ENCODE data around the gene PER2. TPM values are rescaled to one million over a fixed set of nuclear protein-coding genes. Genes with fewer than 3 reads are reported as not detected.

The PER2 gene
- total RNA-seq, 2 experiments from 2014 or later, result 8.7 to 9.2 TPM

DNA sequence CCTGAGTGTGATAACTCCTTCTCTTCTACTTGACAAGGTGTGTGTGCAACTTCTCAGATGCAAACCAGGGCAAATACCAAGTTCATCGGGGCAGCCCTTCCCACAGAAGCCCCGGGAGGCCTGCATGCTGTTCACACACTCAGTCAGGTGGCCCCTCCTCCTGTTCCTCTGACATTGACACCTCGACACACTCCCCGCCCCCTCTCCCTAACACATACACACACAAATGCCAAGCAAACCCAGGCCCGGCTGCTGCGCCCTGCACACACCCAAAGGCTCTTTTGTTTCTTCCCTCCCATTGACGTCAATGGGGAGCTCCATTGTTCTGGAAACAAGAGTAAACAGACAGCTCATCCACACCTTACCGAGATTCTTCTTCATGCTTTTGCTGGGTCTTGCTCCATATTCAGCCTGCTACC, 1.7 kb upstream of the PER2 start:
- no peaks in the 10 kb centered on the region for H3K27me3 Mint-ChIP-seq

DNA sequence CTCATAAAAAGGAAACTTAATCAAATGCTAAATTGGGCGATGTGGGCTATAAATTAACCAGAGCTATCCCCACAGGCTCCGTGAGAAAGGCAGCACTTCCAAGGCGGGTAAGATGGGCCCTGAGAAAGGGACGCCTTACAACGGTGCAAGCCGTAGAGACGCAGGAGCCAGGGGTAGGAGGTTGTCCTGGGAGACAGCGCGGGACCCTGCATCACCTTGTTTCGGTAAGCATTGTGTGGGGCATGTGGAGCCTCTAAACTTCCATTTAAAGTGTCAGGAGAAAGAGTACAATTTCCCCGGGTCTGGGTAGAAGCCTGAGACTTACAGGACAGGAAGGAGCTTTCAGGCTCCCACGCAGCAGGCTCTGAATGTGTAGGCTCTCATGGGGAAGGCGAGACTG, 1.2 kb upstream of the PER2 start:
- POLR2A ChIA-PET, result interaction anchor here (1.3 to 3.3 kb wide), 3 partner anchors 87 to 228 kb away, joined by 5 to 7 read pairs (median 6); partner anchors contain the start of gene ILKAP
- Mint-ChIP-seq H3K27me3 (no peaks in the 10 kb centered on the region), H3K4me1 (peaks cover 25% of the 10 kb centered on the region), H3K36me3 (ENCODE audit: low read depth) (no peaks in the 10 kb centered on the region), H3K27ac (peak overlapping the region; percentile 82), H3K9me3 (no peaks in the 10 kb centered on the region), H3K4me3 (peak overlapping the region; percentile 87)
- DNase-seq, result no peak
- CTCF ChIA-PET, result interaction anchor here (0.9 to 2.5 kb wide), 2 partner anchors 9 to 26 kb away, joined by 3 to 13 read pairs; no protein-coding TSS in a partner anchor

More for the DNA sequence above, 1.7 kb upstream of the PER2 start:
- H3K9me3 Mint-ChIP-seq, result no peaks in the 10 kb centered on the region
- no peak for DNase-seq
- ChIA-PET POLR2A (interaction anchor here (1.6 to 3.3 kb wide), 2 partner anchors 87 to 137 kb away, joined by 6 to 7 read pairs; partner anchors contain the start of gene ILKAP), CTCF (no interaction called here)
- H3K27ac Mint-ChIP-seq, result no peak overlapping the region
- H3K4me3 Mint-ChIP-seq, result peak overlapping the region; percentile 87
- H3K4me1 Mint-ChIP-seq, result peaks cover 25% of the 10 kb centered on the region
- no peaks in the 10 kb centered on the region for H3K36me3 Mint-ChIP-seq (ENCODE audit: low read depth)

DNA sequence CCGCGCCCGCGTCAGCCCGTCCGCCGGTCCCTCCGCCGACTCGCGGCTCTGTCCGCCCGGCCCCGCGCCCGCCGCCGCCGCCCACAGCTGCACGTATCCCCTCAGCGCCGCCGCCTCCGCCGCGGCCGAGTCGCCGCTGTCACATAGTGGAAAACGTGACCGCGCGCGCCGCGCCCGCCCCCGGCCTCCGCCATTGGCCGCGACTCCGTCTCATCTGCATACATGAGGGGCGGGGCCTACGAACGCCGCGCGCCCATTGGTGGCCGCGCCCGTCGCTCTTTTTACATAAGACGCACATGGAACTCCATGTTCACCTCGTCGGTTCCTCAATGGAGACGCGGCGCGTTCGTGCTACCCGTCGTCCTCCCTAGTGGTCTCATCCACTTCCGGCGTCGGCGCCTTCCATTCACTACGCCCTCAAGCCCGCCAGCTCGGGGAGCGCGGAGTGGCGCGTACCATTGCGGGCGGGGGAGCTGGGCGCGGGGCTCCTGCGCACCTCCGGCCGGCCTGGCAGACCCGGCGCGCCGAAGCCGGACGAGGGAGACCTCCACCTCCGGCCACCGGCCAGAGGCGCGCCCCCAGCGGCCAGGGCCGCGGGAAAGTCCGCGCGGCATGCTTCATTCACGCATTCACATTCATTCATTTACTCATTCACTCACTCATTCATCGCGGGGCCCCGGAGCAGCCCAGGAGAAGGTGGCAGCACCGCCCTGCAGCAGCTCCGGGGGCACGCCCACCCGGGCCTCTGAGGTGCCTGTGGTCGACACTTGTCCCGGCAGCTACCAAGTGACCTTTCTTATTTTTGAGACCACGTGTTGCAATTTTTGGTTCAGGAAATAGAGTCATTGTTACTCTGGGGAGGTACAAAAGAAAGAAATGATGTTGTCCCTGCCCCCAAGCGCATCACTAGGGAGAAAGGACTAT, 502 bp upstream of the PER2 start:
- H3K4me3 Mint-ChIP-seq, result peak overlapping the region; percentile 87
- H3K4me1 Mint-ChIP-seq, result peaks cover 25% of the 10 kb centered on the region
- H3K9me3 Mint-ChIP-seq, result no peaks in the 10 kb centered on the region
- H3K36me3 Mint-ChIP-seq (ENCODE audit: low read depth), result no peaks in the 10 kb centered on the region
- CTCF ChIA-PET, result interaction anchor here (0.9 to 2.5 kb wide), 3 partner anchors 10 to 320 kb away, joined by 3 to 13 read pairs (median 3); no protein-coding TSS in a partner anchor
- POLR2A ChIA-PET, result interaction anchor here (1.1 to 3.3 kb wide), 9 partner anchors 26 to 596 kb away, joined by 3 to 7 read pairs (median 4); partner anchors contain the start of genes HES6 and ILKAP
- DNase-seq, result peak; percentile 98
- H3K27me3 Mint-ChIP-seq, result no peaks in the 10 kb centered on the region
- peak overlapping the region; percentile 82 for H3K27ac Mint-ChIP-seq

DNA sequence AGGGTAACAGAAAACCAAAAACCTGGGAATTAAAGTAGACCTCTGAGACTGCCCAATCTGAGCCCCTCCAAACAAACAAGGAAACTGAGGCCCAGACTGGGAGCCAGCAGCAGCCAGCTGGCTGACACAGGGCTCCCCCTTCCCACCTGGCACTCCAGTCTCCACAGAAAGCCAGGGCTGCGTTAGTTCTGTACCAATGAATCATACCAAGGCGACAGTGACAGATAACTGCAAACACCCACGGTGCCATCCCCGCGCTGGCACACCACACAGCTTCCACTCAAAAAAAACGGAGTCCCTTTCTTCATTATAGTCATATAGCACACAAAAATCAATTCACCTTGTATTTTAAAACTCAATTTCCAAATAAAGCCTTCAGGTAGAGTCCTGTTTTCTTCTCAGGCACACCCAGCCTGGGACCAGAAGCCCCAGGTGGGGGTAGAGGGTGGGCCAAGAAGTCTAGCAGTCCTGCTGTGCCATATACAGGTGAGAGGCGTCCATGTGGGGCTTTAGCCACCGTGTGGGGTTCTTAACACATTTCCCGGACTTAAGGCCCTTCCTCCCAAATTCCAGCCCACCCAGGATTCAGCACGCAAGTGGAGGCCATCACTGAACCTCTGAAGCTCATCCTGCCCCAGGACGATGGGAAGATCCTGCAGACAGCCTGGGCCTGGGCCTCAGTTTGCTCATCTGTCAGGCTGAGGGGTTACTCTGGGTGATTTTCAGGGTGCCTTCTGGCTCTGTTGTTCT, 1.2 kb downstream of the PER2 start:
- Mint-ChIP-seq H3K4me1 (peaks cover 25% of the 10 kb centered on the region), H3K9me3 (no peaks in the 10 kb centered on the region), H3K27me3 (no peaks in the 10 kb centered on the region), H3K36me3 (ENCODE audit: low read depth) (no peaks in the 10 kb centered on the region), H3K27ac (no peak overlapping the region), H3K4me3 (peak overlapping the region; percentile 74)
- no peak for DNase-seq
- POLR2A ChIA-PET, result interaction anchor here (0.8 to 3.3 kb wide), 6 partner anchors 34 to 594 kb away, joined by 3 to 7 read pairs (median 4); no protein-coding TSS in a partner anchor
- CTCF ChIA-PET, result interaction anchor here (2.5 kb wide), 1 partner anchor 23 kb away, joined by 13 read pairs; no protein-coding TSS in a partner anchor

DNA sequence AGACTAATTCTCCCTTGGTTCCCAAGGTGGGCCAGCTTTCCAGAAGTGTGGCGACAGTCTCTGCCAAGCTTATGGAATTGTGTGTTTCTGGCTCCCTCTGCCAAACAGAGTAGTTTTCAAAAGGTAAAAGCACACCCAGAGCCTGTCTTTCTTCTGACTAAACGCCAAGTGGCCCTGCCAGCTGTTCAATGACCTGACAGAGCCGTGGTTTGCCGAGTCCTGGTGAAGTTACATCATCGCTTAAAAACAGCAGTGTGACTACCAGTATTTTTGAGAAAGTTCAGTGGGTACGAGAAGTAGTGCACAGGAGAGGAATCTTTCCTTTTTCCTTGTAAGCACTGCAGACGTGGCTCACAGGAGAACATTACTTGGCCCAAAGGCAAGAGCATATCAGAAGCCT, 1.9 kb downstream of the PER2 start:
- CTCF ChIA-PET, result interaction anchor here (3.1 kb wide), 1 partner anchor 24 kb away, joined by 10 read pairs; no protein-coding TSS in a partner anchor
- H3K27me3 Mint-ChIP-seq, result no peaks in the 10 kb centered on the region
- H3K27ac Mint-ChIP-seq, result no peak overlapping the region
- POLR2A ChIA-PET, result no interaction called here
- H3K4me1 Mint-ChIP-seq, result peaks cover 25% of the 10 kb centered on the region
- no peaks in the 10 kb centered on the region for H3K9me3 Mint-ChIP-seq
- DNase-seq, result no peak
- H3K36me3 Mint-ChIP-seq (ENCODE audit: low read depth), result no peaks in the 10 kb centered on the region
- H3K4me3 Mint-ChIP-seq, result no peak overlapping the region

DNA sequence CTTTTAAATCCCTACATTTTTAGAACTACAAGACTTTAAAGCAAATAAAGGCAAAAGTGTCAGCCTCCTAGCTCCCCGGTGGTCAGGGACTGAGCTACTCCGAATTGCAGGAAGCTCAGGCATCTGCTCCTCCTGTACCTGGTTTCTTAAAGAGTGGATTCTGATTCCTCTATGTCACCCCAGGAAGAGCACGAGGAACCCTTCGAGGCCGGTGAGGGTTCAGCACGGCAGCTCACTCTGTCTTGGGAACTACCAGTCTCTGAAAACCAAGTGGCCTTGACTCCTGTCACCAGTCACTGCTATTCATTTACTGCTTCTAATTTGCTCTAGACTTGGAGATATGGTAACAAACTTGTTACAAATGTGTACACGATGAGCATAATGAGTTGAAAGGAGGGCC, 2.3 kb downstream of the PER2 start:
- CTCF ChIA-PET, result interaction anchor here (3.1 kb wide), 1 partner anchor 23 kb away, joined by 10 read pairs; no protein-coding TSS in a partner anchor

DNA sequence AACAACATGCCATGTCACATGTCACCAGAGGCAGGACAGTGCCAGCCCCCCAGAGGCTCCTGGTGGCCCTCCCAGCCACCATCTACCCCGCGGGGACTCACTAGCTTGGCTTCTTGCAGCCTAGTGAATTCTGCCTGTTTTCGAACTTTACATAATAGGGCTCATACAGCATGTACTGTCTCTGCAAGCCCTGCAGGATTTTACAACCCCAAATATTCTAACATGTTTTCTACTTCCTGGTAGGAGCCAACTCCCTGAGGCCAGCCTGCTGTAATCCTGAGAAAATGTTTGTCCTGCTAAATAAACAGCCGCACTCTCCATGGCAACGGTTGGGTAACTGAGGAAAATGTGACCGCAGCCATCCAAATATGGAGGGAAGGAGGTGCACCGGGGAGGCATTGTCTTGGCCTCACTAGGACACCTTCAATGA, 2.7 kb downstream of the PER2 start:
- Mint-ChIP-seq H3K36me3 (ENCODE audit: low read depth) (no peaks in the 10 kb centered on the region), H3K27ac (no peak overlapping the region), H3K27me3 (no peaks in the 10 kb centered on the region), H3K9me3 (no peaks in the 10 kb centered on the region), H3K4me3 (no peak overlapping the region), H3K4me1 (peaks cover 25% of the 10 kb centered on the region)
- DNase-seq, result no peak
- POLR2A ChIA-PET, result interaction anchor here (1.1 kb wide), 1 partner anchor 94 kb away, joined by 3 read pairs; no protein-coding TSS in a partner anchor
- CTCF ChIA-PET, result interaction anchor here (3.1 kb wide), 1 partner anchor 23 kb away, joined by 10 read pairs; no protein-coding TSS in a partner anchor

More for the DNA sequence above, 2.3 kb downstream of the PER2 start:
- H3K27me3 Mint-ChIP-seq, result no peaks in the 10 kb centered on the region
- H3K4me3 Mint-ChIP-seq, result no peak overlapping the region
- no peak overlapping the region for H3K27ac Mint-ChIP-seq
- DNase-seq, result no peak
- POLR2A ChIA-PET, result no interaction called here
- no peaks in the 10 kb centered on the region for H3K9me3 Mint-ChIP-seq
- H3K4me1 Mint-ChIP-seq, result peaks cover 25% of the 10 kb centered on the region
- H3K36me3 Mint-ChIP-seq (ENCODE audit: low read depth), result no peaks in the 10 kb centered on the region

DNA sequence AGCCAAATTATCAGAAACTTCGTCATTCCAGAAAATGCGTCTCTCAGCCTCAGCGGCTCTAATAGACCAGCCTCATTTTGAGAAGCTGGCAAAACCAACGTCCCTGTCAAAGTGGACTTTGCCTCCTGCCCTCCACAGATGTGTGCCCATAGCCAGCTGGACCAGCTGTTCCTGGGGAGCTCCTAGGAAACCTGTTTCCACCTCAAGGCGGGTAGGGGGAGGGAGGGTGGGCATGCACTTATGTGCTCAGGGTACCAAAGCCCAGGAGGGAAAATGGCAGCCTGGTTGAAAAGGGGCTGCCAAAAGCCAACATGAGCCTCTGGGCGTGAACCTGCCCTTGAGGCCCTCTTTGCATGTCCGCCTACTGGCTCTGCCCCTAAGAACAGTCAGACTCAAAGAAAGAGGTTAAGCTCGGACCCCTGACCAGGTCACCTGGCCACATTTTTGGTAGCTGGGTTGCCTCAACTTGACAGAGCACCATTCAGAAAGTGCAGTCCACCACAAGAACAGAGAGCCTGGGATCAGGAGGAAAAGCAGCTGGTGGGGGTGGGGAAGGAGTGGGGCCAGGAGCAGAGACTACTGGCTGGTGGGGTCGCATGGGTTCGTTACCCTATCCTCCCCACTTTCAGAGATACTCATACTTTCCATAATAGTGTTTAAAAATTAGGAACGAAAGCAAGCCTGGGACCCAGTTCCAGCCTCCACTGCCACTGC, 3.5 kb downstream of the PER2 start:
- no peaks in the 10 kb centered on the region for H3K9me3 Mint-ChIP-seq
- no peak overlapping the region for H3K27ac Mint-ChIP-seq
- no peaks in the 10 kb centered on the region for H3K27me3 Mint-ChIP-seq
- DNase-seq, result no peak
- H3K36me3 Mint-ChIP-seq (ENCODE audit: low read depth), result no peaks in the 10 kb centered on the region
- ChIA-PET CTCF (interaction anchor here (3.1 kb wide), 1 partner anchor 22 kb away, joined by 10 read pairs; no protein-coding TSS in a partner anchor), POLR2A (interaction anchor here (1.1 kb wide), 1 partner anchor 95 kb away, joined by 3 read pairs; no protein-coding TSS in a partner anchor)
- peaks cover 21% of the 10 kb centered on the region for H3K4me1 Mint-ChIP-seq
- H3K4me3 Mint-ChIP-seq, result no peak overlapping the region

DNA sequence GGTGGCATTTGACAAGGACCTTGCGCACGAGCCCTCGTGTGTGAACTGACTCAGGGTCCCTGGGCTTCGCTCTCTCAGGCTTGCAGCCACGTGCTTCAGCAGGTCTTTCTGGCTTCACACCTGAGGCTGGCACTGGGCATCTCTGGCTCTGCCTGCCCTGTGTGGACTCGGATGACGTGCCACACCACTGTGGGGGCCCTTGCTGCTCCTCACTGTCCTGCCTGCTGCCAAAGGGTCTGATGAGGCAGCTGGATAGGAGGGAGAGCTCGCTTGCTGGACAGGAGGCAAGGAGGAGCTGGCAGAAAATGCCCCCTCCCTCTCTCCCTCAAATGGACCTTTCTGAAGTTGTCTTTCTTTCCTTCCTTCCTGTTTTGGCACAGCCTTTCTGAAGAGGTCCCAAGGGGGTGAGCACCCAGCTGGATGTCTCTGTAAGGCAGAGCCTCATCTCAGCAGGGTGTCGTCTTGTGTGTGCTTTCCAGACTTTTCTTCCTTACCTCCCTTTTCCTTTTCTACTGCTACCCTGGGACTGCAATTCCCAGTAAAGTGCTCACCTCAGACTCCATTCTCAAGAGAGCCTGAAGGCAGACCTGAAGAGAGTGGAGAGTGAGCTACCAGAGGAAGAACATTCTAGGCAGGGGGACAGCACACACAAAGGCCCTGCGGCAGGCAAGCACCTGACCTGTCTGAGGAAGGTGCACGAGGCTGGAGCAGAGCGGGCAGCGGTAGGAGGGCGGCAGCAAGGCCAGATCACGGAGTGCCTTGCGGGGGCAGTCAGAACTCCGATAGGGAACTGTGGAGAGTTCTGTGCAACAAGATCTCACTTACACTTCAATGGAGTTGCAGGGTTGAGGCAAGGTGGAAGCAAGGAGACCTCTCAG, 5.3 kb downstream of the PER2 start:
- no peak overlapping the region for H3K4me3 Mint-ChIP-seq
- ChIA-PET CTCF (interaction anchor here (3.1 kb wide), 1 partner anchor 20 kb away, joined by 10 read pairs; no protein-coding TSS in a partner anchor), POLR2A (no interaction called here)
- H3K36me3 Mint-ChIP-seq (ENCODE audit: low read depth), result no peaks in the 10 kb centered on the region
- no peaks in the 10 kb centered on the region for H3K27me3 Mint-ChIP-seq
- DNase-seq, result no peak
- no peak overlapping the region for H3K27ac Mint-ChIP-seq
- H3K4me1 Mint-ChIP-seq, result peaks cover 10% of the 10 kb centered on the region
- no peaks in the 10 kb centered on the region for H3K9me3 Mint-ChIP-seq

DNA sequence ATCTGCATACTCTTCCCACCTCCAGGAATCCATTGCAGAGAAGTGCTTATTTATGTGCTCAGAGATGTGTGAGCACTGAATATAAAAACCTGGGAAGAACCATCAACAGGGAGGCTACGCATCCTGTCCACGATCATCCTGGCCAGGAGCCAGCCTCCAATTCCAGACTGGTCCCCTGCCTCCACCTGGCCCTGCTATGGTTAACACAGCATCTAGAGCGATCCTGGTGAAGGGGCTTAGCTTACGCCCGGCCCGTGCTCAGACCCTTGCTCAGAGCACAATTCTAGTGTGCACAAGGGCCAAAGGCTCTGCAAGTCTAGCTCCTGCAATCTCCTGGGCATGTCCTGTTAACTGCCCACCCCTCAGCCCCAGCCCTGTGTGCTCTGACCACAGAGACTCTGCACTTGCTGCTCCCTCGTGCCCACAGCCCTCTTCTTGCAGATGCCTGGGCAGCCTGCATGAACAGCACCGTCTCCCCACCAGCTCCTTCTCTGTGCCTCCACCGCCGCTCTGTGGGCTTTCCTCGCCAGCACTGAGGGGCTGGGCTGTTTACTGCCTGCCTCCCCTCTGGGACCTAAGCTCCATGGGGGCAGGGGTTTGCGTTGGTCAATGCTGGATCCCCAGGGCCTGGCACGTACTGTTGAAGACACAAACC, 6.5 kb downstream of the PER2 start:
- DNase-seq, result no peak
- CTCF ChIA-PET, result no interaction called here
- POLR2A ChIA-PET, result no interaction called here
- Mint-ChIP-seq H3K27me3 (no peaks in the 10 kb centered on the region), H3K36me3 (ENCODE audit: low read depth) (no peaks in the 10 kb centered on the region), H3K4me3 (no peak overlapping the region), H3K9me3 (no peaks in the 10 kb centered on the region), H3K4me1 (peaks cover 1% of the 10 kb centered on the region), H3K27ac (no peak overlapping the region)

DNA sequence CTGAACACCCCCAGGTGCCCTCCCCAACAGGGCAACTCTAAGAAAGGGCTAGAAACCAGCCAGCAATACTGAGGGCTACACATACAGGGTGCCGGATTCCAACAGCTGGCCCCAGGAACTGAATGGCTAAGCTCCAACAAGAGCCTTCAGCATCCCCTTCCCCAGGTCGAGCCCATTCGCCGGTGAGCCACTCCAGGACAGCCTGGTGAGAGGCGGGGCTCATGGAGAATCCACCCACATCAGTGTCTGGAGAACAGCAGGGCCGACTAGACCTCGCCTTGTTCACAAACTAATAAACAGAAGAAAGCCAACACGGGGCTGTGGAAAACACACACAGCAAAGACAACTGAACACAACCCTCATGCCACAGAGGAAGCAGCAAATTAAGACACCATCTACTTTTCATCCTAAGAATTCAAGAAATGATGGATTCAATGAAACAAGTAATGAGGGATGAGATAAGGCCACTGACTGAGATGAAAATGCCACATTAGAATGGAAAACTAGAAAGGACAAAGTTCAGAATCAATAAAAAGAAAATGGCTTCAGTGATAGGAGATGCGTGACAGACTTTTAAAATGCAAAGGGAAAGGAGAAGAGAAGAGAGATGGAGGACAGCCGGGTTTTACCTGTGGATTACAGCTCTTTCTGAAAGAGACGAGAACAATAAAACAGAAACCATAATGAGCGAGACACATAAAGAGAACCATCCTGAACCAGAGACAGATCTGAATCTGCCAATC, 8.2 kb downstream of the PER2 start:
- Mint-ChIP-seq H3K27ac (no peak overlapping the region), H3K9me3 (no peaks in the 10 kb centered on the region), H3K36me3 (ENCODE audit: low read depth) (peaks cover 4% of the 10 kb centered on the region), H3K27me3 (no peaks in the 10 kb centered on the region), H3K4me3 (no peak overlapping the region), H3K4me1 (no peaks in the 10 kb centered on the region)
- DNase-seq, result no peak
- POLR2A ChIA-PET, result no interaction called here
- CTCF ChIA-PET, result no interaction called here
